Measurements from ENCODE around the gene SYNCRIP. TPM values are rescaled to one million over a fixed set of nuclear protein-coding genes. Genes with fewer than 3 reads are reported as not detected.

SYNCRIP gene
- total and polyA plus RNA-seq, 2 of the 13 experiments (the other 11 are each of a cell fraction or from before 2014, with no cell fraction given) = 8.1 to 112 TPM

GRCh38 chr6:85643537-85644278 lies 1.0 kb upstream of the SYNCRIP start (continued):
- TF ChIP-seq MEF2D (CRISPR knock-in tag; IDR thresholded peaks at IDR 0.05) (peak; percentile 74; the same call in 1 of the 2 replicates), MEIS2 (CRISPR knock-in tag; IDR thresholded peaks at IDR 0.05) (no peak), TEAD2 (CRISPR knock-in tag; IDR thresholded peaks at IDR 0.05) (no peak), ZNF546 (CRISPR knock-in tag; conservative IDR thresholded peaks at IDR 0.05) (no peak), SRSF9 (IDR thresholded peaks at IDR 0.05; ENCODE audit: borderline replicate concordance, insufficient read depth, low read depth, low read length, poor library complexity, severe bottlenecking) (no peak), ZNF772 (CRISPR knock-in tag; IDR thresholded peaks at IDR 0.05) (peak; percentile 70; the same call in 1 of the 2 replicates), ERF (CRISPR knock-in tag; IDR thresholded peaks at IDR 0.05) (peak; percentile 40; the same call in 1 of the 2 replicates), ZNF567 (CRISPR knock-in tag; IDR thresholded peaks at IDR 0.05; ENCODE audit: borderline replicate concordance) (0 out of 2 replicates have a peak, but pooled peaks have one; percentile 55), RBAK (CRISPR knock-in tag; IDR thresholded peaks at IDR 0.05) (no peak), ZNF160 (CRISPR knock-in tag; IDR thresholded peaks at IDR 0.05) (0 out of 2 replicates have a peak, but pooled peaks have one; percentile 80), HMGA1 (CRISPR knock-in tag; conservative IDR thresholded peaks at IDR 0.05) (no peak), ZNF121 (CRISPR knock-in tag; IDR thresholded peaks at IDR 0.05) (no peak), ZNF256 (CRISPR knock-in tag; conservative IDR thresholded peaks at IDR 0.05) (0 out of 2 replicates have a peak, but pooled peaks have one; percentile 69), SMAD3 (CRISPR knock-in tag; IDR thresholded peaks at IDR 0.05) (peak; percentile 72), ZNF713 (CRISPR knock-in tag; IDR thresholded peaks at IDR 0.05) (no peak), ZNF776 (CRISPR knock-in tag; IDR thresholded peaks at IDR 0.05) (no peak), REL (CRISPR knock-in tag; conservative IDR thresholded peaks at IDR 0.05) (peak; percentile 75; the same call in 1 of the 2 replicates), RORA (CRISPR knock-in tag; IDR thresholded peaks at IDR 0.05) (no peak), ZNF773 (CRISPR knock-in tag; IDR thresholded peaks at IDR 0.05; ENCODE audit: borderline replicate concordance) (peak; percentile 77; the same call in 1 of the 2 replicates), ZUFSP (CRISPR knock-in tag; IDR thresholded peaks at IDR 0.05; ENCODE audit: borderline replicate concordance) (no peak), ZNF879 (CRISPR knock-in tag; IDR thresholded peaks at IDR 0.05) (no peak), ATAD3A (CRISPR knock-in tag; IDR thresholded peaks at IDR 0.05) (no peak), ZNF451 (CRISPR knock-in tag; IDR thresholded peaks at IDR 0.05) (peak; percentile 23; the same call in 1 of the 2 replicates), IKZF1 (IDR thresholded peaks at IDR 0.05) (no peak), TOPORS (CRISPR knock-in tag; IDR thresholded peaks at IDR 0.05) (no peak)
- TF ChIP-seq, protein P1, sequence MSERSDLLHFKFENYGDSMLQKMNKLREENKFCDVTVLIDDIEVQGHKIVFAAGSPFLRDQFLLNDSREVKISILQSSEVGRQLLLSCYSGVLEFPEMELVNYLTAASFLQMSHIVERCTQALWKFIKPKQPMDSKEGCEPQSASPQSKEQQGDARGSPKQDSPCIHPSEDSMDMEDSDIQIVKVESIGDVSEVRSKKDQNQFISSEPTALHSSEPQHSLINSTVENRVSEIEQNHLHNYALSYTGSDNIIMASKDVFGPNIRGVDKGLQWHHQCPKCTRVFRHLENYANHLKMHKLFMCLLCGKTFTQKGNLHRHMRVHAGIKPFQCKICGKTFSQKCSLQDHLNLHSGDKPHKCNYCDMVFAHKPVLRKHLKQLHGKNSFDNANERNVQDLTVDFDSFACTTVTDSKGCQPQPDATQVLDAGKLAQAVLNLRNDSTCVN (CRISPR knock-in tag; IDR thresholded peaks at IDR 0.05; ENCODE audit: borderline replicate concordance) = peak; percentile 30; the same call in 1 of the 2 replicates
- TF ChIP-seq, protein P2, sequence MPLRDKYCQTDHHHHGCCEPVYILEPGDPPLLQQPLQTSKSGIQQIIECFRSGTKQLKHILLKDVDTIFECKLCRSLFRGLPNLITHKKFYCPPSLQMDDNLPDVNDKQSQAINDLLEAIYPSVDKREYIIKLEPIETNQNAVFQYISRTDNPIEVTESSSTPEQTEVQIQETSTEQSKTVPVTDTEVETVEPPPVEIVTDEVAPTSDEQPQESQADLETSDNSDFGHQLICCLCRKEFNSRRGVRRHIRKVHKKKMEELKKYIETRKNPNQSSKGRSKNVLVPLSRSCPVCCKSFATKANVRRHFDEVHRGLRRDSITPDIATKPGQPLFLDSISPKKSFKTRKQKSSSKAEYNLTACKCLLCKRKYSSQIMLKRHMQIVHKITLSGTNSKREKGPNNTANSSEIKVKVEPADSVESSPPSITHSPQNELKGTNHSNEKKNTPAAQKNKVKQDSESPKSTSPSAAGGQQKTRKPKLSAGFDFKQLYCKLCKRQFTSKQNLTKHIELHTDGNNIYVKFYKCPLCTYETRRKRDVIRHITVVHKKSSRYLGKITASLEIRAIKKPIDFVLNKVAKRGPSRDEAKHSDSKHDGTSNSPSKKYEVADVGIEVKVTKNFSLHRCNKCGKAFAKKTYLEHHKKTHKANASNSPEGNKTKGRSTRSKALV (CRISPR knock-in tag; IDR thresholded peaks at IDR 0.05) = no peak

Measured in HepG2 (cell line).